HCT116 (cell line): ENCODE measurements around the gene UCHL5. TPM values are rescaled to one million over a fixed set of nuclear protein-coding genes. Genes with fewer than 3 reads are reported as not detected.

ENCODE experiments used
- ATAC-seq: fragments of 200-7000 bp; cut with Tn5 transposase; 2 replicates; pipeline ENCODE4 v1.9.1; 2020; ENCODE audit warnings: mild to moderate bottlenecking, moderate library complexity
- BruUV-seq: library from RNA; stranded (reverse); fragments of 400-500 nt; replicated peaks from 2 replicates; lab custom pipeline; 2021; lab: Mats Ljungman, UMichigan
- CTCF ChIA-PET: fragments of 300-600 bp; sonication (Branson Sonifier 250); formaldehyde crosslinking; loops from one replicate; lab custom pipeline; 2021; ENCODE audit warnings: antibody characterized with exemption; lab: Charles Lee
- POLR2A ChIA-PET: fragments of 300-600, 350-600 bp; sonication (Branson Sonifier 250); formaldehyde crosslinking; loops from one replicate; lab custom pipeline; 2021; ENCODE audit warnings: antibody characterized with exemption; lab: Charles Lee
- RAD21 ChIA-PET, 2 experiments: fragments of 300-600 bp; sonication (Branson Sonifier 250); formaldehyde crosslinking; loops; one replicate each; lab custom pipeline; 2023; ENCODE audit warnings: low total read pairs in 2 of 2; ENCODE audit not compliant: uncharacterized antibody in 2 of 2, unreplicated experiment in 2 of 2, low non-redundant PET in 1 of 2; lab: Charles Lee
- DNase-seq: peaks from one replicate; pipeline ENCODE4 v3.0.0-alpha.2; 2010; ENCODE audit warnings: low read depth, low spot score
- H2AFZ ChIP-seq: fragments of 200-600 bp; shearing (Covaris generic), sonication (generic); 2 replicates; pipeline ENCODE4 v1.6.1; 2017; ENCODE audit warnings: low read depth, mixed run types, mixed read lengths, antibody characterized with exemption, low read length; ENCODE audit not compliant: poor library complexity, severe bottlenecking
- H3K27ac ChIP-seq: 2 replicates; pipeline ENCODE4 v1.5.1; 2012; ENCODE audit warnings: low read depth, low read length
- H3K27me3 ChIP-seq: fragments of 200-600 bp; sonication (generic); 2 replicates; pipeline ENCODE4 v1.6.1; 2016; ENCODE audit warnings: mixed run types, low read length, mixed read lengths; ENCODE audit not compliant: insufficient read depth
- H3K36me3 ChIP-seq, 2 experiments: fragments of 200-500 bp in 1 of 2; fragments of 200-600 bp in 1 of 2; sonication (Bioruptor generic) in 1 of 2; sonication (generic) in 1 of 2; 2 replicates each; pipeline versions ENCODE4 v1.5.1 to v1.6.1; 2014 to 2016; ENCODE audit warnings: low read length in 2 of 2, inconsistent platforms in 1 of 2, mixed read lengths in 1 of 2, mixed run types in 1 of 2; ENCODE audit not compliant: insufficient read depth in 2 of 2, control insufficient read depth in 1 of 2
- H3K4me1 ChIP-seq, 2 experiments: fragments of 200-600 bp in 1 of 2; sonication (generic) in 1 of 2; 2 replicates each; pipeline versions ENCODE4 v1.5.1 to v1.6.1; 2012 to 2017; ENCODE audit warnings: low read length in 2 of 2, inconsistent platforms in 1 of 2, mild to moderate bottlenecking in 1 of 2, mixed read lengths in 1 of 2, mixed run types in 1 of 2, moderate library complexity in 1 of 2; ENCODE audit not compliant: insufficient read depth in 2 of 2, control insufficient read depth in 1 of 2
- H3K4me2 ChIP-seq: fragments of 200-600 bp; sonication (generic); 2 replicates; pipeline ENCODE4 v1.6.1; 2017; ENCODE audit warnings: mixed run types, low read length, mixed read lengths
- H3K4me3 ChIP-seq, 2 experiments: fragments of 200-600 bp in 1 of 2; sonication (generic) in 1 of 2; replicated peaks in 1 of 2; 2 replicates each; pipeline ENCODE4 v1.5.1; 2011 to 2016; ENCODE audit warnings: low read length in 2 of 2, control low read depth in 1 of 2, low read depth in 1 of 2, mild to moderate bottlenecking in 1 of 2, mixed read lengths in 1 of 2, mixed run types in 1 of 2
- H3K79me2 ChIP-seq: fragments of 200-600 bp; sonication (generic); 2 replicates; pipeline ENCODE4 v1.6.1; 2017; ENCODE audit warnings: mild to moderate bottlenecking, mixed run types, low read length, moderate library complexity, mixed read lengths; ENCODE audit not compliant: insufficient read depth
- H3K9ac ChIP-seq: fragments of 200-600 bp; sonication (generic); 2 replicates; pipeline ENCODE4 v1.6.1; 2016; ENCODE audit warnings: low read length, mixed read lengths
- H3K9me2 ChIP-seq: fragments of 200-600 bp; sonication (generic), shearing (Covaris generic); 2 replicates; pipeline ENCODE4 v1.6.1; 2017; ENCODE audit warnings: mixed run types, mild to moderate bottlenecking, moderate library complexity; ENCODE audit not compliant: insufficient read depth
- H3K9me3 ChIP-seq, 2 experiments: fragments of 200-500 bp in 1 of 2; fragments of 200-600 bp in 1 of 2; sonication (Bioruptor generic) in 1 of 2; sonication (generic) in 1 of 2; 2 replicates each; pipeline ENCODE4 v1.6.1; 2014 to 2017; ENCODE audit warnings: low read length in 2 of 2, mixed read lengths in 2 of 2, inconsistent platforms in 1 of 2, low read depth in 1 of 2, mild to moderate bottlenecking in 1 of 2, mixed run types in 1 of 2, moderate library complexity in 1 of 2; ENCODE audit not compliant: control insufficient read depth in 1 of 2, insufficient read depth in 1 of 2
- H4K20me1 ChIP-seq: fragments of 200-600 bp; sonication (generic), shearing (Covaris generic); 2 replicates; pipeline ENCODE4 v1.6.1; 2017; ENCODE audit warnings: mixed run types, mild to moderate bottlenecking, moderate library complexity; ENCODE audit not compliant: insufficient read depth
- CEBPB ChIP-seq: IDR thresholded peaks from 2 replicates; pipeline ENCODE4 v1.6.1; 2012; ENCODE audit warnings: low read depth
- EZH2 ChIP-seq: fragments of 200-600 bp; sonication (generic); IDR thresholded peaks from 2 replicates; pipeline ENCODE4 v1.6.1; 2017; ENCODE audit warnings: antibody characterized with exemption, mixed run types
- FOSL1 ChIP-seq: IDR thresholded peaks from 2 replicates; pipeline ENCODE4 v1.6.1; 2012; ENCODE audit warnings: low read depth
- JUND ChIP-seq: IDR thresholded peaks from 2 replicates; pipeline ENCODE4 v1.6.1; 2012
- SIN3A ChIP-seq: IDR thresholded peaks from 2 replicates; pipeline ENCODE4 v1.6.1; 2012; ENCODE audit warnings: low read depth
- YY1 ChIP-seq: IDR thresholded peaks from 2 replicates; pipeline ENCODE4 v1.6.1; 2011; ENCODE audit warnings: low read length, low read depth, moderate library complexity, mild to moderate bottlenecking; ENCODE audit not compliant: insufficient replicate concordance; ENCODE audit errors: extremely low read depth
- ZFX ChIP-seq: fragments of 450-650 bp; IDR thresholded peaks from 2 replicates; pipeline ENCODE4 v1.6.1; 2017
- intact Hi-C: fragments of 100-400 bp; cut with micrococcal nuclease; formaldehyde crosslinking; loops from 2 replicates; pipeline ENCODE4 v1.10.0; 2022
- total RNA-seq: library from RNA; stranded (reverse); gene quantifications from one replicate; pipeline ENCODE4 v1.2.1, GENCODE V29; 2021; ENCODE audit not compliant: unreplicated experiment
- TF ChIP-seq, protein P1 (sequence below): IDR thresholded peaks from 2 replicates; pipeline ENCODE4 v1.6.1; 2012

Gene UCHL5
- total RNA-seq, 1 experiment from 2014 or later = 75.8 TPM

DNA sequence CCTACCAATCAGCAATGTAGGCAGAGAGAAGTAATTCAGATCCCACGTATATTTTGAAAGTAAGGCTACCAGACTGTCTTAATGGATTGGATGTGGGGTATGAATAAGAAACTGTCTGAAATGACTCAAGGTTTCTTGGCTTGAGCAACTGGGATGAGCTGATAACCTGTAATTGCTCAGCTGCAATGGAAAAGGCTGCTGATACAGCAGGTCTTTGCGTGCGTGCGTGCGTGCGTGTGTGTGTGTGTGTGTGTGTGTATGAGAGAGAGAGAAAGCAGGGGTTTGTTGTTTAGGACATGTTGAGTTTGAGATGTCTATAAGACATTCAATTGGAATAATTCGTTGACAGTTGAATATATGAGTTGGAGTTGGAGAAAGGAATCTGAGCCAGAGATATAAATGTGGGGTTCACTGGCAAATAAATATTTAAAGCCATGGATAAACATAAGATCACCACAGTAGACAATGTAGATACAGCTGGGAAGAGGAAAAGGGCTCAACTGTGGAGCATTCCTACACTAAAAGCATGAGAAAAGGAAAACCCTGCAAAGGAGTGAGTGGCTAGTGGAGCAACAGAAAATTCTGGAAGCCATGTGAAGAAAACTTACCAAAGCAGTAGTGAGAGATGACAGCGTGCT is 72.9 kb downstream of the UCHL5 start:
- ATAC-seq (no peak), DNase-seq (no peak)
- H3K27ac ChIP-seq = no peak overlapping the region
- ChIA-PET RAD21 (no interaction called here), POLR2A (no interaction called here), CTCF (no interaction called here)
- H4K20me1 ChIP-seq = no peaks in the 10 kb centered on the region
- no peak overlapping the region for H3K9ac ChIP-seq
- H3K4me1 ChIP-seq = peaks cover 32 to 35% of the 10 kb centered on the region in 2 experiments
- no peak overlapping the region for H2AFZ ChIP-seq
- H3K4me2 ChIP-seq = no peak overlapping the region
- H3K27me3 ChIP-seq = no peaks in the 10 kb centered on the region
- H3K4me3 ChIP-seq = no peak overlapping the region
- no peaks in the 10 kb centered on the region for H3K9me3 ChIP-seq
- peaks cover 0 to 17% of the 10 kb centered on the region in 2 experiments; a peak in 1 of 4 replicates for H3K36me3 ChIP-seq
- H3K79me2 ChIP-seq = no peaks in the 10 kb centered on the region
- intact Hi-C loops = no loop called here
- no peaks in the 10 kb centered on the region for H3K9me2 ChIP-seq
- TF ChIP-seq YY1 = no peak
- no peak for TF ChIP-seq JUND
- no peak for TF ChIP-seq EZH2
- no peak for TF ChIP-seq SIN3A
- TF ChIP-seq ZFX = no peak
- no peak for TF ChIP-seq FOSL1
- no TSS peak for BruUV-seq

DNA sequence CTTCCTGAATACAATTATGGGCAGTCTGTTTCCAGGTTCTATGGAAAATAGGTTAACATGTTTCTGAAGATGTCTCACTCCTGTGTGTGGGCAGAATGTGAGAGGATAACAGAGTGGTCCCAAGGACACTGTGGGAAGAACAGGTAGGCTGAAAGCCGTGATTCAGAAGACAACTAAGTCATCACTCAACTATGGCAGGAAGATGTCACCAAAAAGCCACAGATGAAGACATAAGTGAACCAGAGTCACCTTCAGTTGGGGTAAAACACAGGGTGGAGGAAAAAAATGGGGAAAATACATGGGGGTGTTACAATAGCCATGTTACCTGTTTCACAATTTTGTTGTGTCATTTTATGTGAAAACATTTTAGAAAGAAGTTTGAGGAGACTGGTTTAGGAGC is 75.1 kb downstream of the UCHL5 start:
- ChIA-PET CTCF (no interaction called here), RAD21 (no interaction called here), POLR2A (no interaction called here)
- no peak for ATAC-seq
- Histone ChIP-seq H3K4me3 (no peak overlapping the region), H3K36me3 (peaks cover 0 to 17% of the 10 kb centered on the region in 2 experiments; a peak in 1 of 4 replicates), H4K20me1 (no peaks in the 10 kb centered on the region), H3K9me3 (no peaks in the 10 kb centered on the region), H3K27me3 (no peaks in the 10 kb centered on the region), H3K9me2 (no peaks in the 10 kb centered on the region), H3K27ac (peak overlapping the region; percentile 55; the same call in 1 of the 2 replicates), H3K9ac (no peak overlapping the region), H3K4me1 (peaks cover 45 to 56% of the 10 kb centered on the region in 2 experiments), H2AFZ (no peak overlapping the region), H3K79me2 (no peaks in the 10 kb centered on the region), H3K4me2 (peak overlapping the region; percentile 48)
- BruUV-seq = no TSS peak
- no peak for TF ChIP-seq CEBPB
- TF ChIP-seq, protein P1, sequence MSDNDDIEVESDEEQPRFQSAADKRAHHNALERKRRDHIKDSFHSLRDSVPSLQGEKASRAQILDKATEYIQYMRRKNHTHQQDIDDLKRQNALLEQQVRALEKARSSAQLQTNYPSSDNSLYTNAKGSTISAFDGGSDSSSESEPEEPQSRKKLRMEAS = 0 out of 2 replicates have a peak, but pooled peaks have one; percentile 6
- intact Hi-C loops = no loop called here
- no peak for DNase-seq
